HG03103 (cell line): ENCODE data around the gene ARHGEF33.

Source experiments
- ATAC-seq: cut with Tn5 transposase; IDR thresholded peaks from one replicate; pipeline ENCODE4 v1.9.1; 2021; ENCODE audit warnings: low read depth; ENCODE audit not compliant: unreplicated experiment

The ARHGEF33 gene

DNA sequence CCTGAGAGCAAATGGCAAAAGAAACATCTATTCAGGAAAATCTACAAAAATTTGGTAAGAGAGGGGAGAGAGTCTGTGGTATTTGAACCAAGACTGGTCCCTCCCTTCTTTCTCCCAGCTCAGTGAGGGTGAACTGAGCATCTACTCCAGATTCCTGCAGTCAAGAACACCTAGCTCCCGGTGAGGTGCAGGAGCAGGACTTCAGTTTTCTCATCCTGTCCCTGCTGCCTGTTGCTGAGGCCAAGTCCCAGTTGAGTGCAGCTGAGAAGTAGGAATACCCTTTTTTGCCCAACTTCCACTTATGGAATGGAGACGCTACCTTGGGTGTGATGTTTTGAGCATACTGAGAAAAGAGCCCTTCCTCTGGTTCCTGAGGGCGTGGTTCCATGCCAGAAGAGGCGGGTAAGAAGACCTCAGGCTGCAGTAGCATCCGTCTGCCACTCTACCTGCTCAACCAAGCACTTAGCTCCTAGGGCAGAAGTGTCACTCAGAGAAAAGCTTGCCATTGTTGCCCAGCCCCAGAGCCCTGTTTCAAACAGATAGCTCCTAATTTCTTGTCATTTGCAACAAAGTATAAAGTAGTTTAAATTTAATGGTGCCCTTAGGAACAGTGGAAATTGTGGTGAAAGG lies 118.3 kb downstream of the ARHGEF33 start:
- ATAC-seq, result no peak

DNA sequence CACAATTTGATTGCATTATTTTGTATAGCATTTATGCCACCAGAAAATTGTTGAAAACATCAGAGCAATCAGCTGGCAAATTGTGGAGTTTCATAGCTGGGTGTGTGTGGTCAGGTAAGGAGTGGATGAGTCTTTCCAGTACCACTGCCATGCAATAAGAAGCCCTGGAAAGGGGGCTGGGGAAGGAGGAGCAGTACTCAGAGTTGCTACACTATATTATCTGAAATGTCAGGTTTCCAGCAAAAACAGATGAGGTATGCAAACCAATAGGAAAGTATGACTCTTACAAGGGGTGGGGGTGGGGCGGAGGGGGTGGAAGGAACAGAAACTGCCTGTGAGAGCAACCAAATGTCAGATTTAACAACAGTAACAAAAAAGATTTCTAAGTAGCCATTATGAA lies 119.0 kb downstream of the ARHGEF33 start:
- no peak for ATAC-seq

DNA sequence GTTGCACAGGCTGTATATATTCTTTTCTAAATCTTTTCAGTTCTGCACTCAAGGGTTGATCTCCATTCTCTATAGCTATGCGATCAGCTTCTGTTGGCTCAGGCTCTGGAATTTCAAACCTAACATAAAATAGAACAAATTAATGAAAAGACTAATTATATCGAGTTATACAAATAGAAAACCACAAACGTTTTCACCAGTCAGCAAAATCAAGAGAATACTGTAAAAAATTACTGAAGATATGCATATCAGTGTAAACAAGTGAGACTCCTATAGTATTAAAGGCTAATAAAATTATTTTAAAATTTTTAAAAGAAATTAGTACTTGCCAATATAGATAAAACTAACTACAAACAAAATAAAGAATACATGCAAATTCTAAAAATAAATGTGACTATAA lies 124.2 kb downstream of the ARHGEF33 start:
- no peak for ATAC-seq

DNA sequence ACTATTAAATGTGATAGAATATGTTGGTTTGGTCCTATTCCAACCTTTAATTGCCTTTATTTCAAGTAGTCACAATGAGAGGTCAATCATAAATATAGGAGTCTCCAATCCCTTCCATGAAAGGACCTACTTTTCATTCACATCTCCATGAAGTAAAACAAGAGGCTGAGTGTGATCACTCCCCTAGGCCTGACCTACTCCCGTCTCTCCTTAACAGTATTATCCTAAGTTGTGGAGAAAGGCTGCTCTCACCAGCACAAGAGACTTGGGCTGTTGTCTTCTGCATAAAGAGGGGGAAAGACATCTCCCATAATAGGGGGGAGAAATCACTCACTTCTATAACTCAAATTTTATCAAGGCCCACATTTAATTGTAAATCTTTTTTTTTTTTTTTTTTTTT lies 125.7 kb downstream of the ARHGEF33 start:
- no peak for ATAC-seq

DNA sequence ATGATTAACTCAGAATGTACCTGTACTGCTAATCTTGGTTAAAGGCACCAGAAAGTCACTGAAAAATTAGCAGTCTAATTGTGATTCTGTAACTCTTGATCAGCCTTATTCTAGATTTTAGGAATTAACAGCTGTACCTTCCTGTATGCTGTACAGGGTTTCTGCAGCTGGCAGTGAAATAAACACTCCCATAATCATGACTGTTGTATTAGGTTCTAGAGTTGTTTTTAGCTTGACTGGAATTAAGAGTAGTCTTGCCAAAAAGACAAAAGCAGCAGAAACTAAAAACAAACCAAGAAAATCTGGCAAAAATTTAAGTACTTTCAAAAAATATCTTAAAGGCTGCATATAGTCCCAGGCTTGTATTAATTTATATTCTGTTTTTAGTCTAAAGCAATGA lies 127.7 kb downstream of the ARHGEF33 start:
- no peak for ATAC-seq

DNA sequence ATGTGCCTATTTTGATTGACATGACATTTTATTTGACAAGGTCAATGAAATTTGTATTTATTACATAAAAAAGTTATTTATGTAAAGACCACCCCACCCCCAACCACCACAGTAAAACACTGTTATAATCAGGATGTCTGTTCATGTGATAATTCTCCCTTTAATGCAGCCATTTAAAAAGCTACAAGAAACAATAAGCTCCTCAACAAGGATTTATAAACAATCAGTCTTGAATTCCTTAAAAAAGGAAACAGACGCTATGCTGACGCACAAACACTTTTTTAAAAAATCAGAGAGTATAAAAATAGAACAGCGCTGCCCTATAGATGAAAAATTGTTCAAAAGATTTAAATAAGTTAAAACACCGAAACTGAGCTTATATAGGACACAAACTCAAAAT lies 129.0 kb downstream of the ARHGEF33 start:
- ATAC-seq, result no peak

DNA sequence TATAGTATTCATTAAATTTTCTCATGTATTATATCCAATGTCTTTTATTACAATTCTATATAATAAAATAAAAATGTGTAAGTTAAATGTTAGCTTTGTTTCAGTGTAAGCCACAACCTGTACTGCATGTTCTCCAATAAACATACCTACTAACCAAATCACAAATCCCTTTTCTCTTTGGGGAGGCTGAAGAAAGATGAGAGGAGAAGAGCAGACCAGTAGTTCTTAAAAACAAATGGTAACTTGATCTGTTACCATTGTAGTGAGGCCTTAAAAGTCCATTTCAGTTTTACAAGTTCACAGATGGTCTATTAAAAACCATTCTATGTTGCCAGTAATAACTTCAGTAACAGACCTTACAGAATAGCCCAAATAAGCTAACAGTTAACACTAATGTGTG lies 130.7 kb downstream of the ARHGEF33 start:
- ATAC-seq, result no peak

DNA sequence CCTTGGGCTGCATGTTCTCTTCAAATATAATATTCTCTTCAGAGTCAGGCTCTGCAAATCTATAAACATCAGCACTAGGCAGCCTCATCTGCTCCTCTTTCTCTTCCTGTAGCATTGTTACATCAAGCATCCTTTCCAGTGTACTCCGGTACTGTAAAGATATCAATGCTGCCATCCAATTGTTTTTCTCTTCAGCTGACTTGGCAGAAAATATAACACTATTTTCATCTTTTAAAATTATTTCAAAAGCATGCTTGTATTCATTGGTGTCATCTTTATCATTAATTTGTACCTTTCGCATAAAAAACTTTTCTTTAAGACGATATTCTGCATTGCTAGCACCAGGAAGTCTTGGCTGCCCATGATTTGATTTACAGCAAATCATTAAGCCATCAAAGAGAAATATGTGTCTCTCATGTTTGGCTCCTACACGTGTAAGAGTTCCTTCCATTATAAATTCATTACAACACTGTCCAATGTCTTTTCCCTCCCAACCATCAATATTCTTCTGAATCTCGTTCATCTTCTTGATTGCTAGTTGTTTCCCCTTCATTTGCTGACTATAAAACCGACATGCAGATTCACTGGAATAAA lies 133.1 kb downstream of the ARHGEF33 start:
- ATAC-seq, result no peak

DNA sequence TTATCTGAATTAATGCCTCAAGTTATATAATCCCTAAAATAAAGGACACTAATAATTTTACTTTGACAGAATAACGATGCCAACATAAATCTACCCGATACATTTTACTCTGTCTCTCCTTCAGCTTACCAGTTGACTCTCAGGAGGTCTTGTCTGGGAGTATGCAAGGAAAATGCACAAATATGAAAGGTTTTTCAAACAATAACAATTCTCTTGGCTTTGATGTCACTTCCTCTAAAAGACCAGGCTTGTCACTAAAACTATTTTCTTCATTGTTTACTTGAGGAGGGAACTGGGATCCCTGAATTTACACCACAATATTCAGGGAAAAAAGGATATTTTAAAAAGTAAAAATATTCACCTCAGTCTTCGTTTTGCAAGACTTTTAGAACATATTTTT lies 134.0 kb downstream of the ARHGEF33 start:
- ATAC-seq, result no peak

DNA sequence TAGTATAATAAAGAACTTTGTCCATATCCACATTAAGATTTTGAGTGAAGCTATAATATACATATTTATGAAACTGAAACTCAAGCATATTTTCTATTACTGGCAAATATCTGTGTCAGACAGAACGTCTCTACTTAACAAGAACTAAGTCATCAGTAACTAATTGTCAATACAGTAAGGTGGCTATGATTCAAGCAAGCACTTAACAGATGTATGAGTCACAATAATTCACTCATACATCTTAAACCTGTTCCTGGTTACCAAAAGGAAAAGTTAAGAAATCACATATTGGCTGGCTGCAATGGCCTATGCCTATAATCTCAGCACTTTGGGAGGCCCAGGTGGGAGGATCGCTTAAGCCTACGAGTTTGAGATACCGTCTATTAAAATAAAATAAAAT lies 135.2 kb downstream of the ARHGEF33 start:
- ATAC-seq, result no peak
